Posterior cingulate gyrus (tissue), 11 donors: ENCODE data around the gene SLC48A1.
A peak's percentile ranks its signal among the peaks of the same experiment; 100 is the strongest.

Experiments used
- DNase-seq, 10 donors: peaks; one replicate each; pipeline versions ENCODE4 v3.0.0 to v3.0.0-alpha.2; 2020 to 2021; ENCODE audit warnings: mixed read lengths in 3 of 10
- intact Hi-C: fragments of 100-400 bp; cut with DNase I; formaldehyde crosslinking; loops from one replicate; pipeline ENCODE4 v1.15.1; 2023

SLC48A1 gene

GRCh38 chr12:47818467-47819137, 45.6 kb downstream of the SLC48A1 start:
- intact Hi-C loops = no loop called here
- peak in 3 of 10 donors; percentile 38 to 88 (median 80) for DNase-seq

- DNase-seq = peak in 9 of 10 donors; percentile 46 to 93 (median 58)
- intact Hi-C loops = no loop called here
Observed at GRCh38 chr12:47819138-47819895, 46.3 kb downstream of the SLC48A1 start.

- intact Hi-C loops = no loop called here
- peak in 9 of 10 donors; percentile 54 to 91 (median 65) for DNase-seq
Observed at GRCh38 chr12:47819896-47820630, 47.0 kb downstream of the SLC48A1 start, which contains the start of gene HDAC7. Gene HDAC7 (minus strand): TSS chr12:47819903. CDS start chr12:47819785, 118 bp downstream.

GRCh38 chr12:47820631-47821345, 47.8 kb downstream of the SLC48A1 start:
- DNase-seq = peak in 3 of 10 donors; percentile 47 to 79 (median 55)
- intact Hi-C loops = no loop called here

GRCh38 chr12:47821346-47821706, 48.3 kb downstream of the SLC48A1 start:
- intact Hi-C loops = no loop called here
- DNase-seq = peak in 1 of 10 donors; percentile 24

- intact Hi-C loops = no loop called here
- DNase-seq = peak in 1 of 10 donors; percentile 5
Observed at GRCh38 chr12:47822401-47822800, 49.4 kb downstream of the SLC48A1 start.

GRCh38 chr12:47822863-47823262, 49.8 kb downstream of the SLC48A1 start:
- intact Hi-C loops = no loop called here
- no peak for DNase-seq

- intact Hi-C loops = no loop called here
- DNase-seq = no peak
Observed at GRCh38 chr12:47823422-47824086, 50.5 kb downstream of the SLC48A1 start.

GRCh38 chr12:47824198-47824597, 51.2 kb downstream of the SLC48A1 start:
- no peak for DNase-seq
- intact Hi-C loops = no loop called here

GRCh38 chr12:47824635-47825034, 51.6 kb downstream of the SLC48A1 start:
- intact Hi-C loops = no loop called here
- no peak for DNase-seq

- intact Hi-C loops = no loop called here
- peak in 1 of 10 donors; percentile 56 for DNase-seq
Observed at GRCh38 chr12:47825173-47825639, 52.2 kb downstream of the SLC48A1 start.

GRCh38 chr12:47828008-47828975, 55.3 kb downstream of the SLC48A1 start:
- DNase-seq = peak in 1 of 10 donors; percentile 27

GRCh38 chr12:47828976-47829482, 56.0 kb downstream of the SLC48A1 start:
- intact Hi-C loops = no loop called here
- DNase-seq = peak in 1 of 10 donors; percentile 77

More at GRCh38 chr12:47828008-47828975, 55.3 kb downstream of the SLC48A1 start:
- intact Hi-C loops = no loop called here

GRCh38 chr12:47829584-47829983, 56.5 kb downstream of the SLC48A1 start:
- DNase-seq = peak in 1 of 10 donors; percentile 39
- intact Hi-C loops = no loop called here
